ENCODE results near the gene MID1.

- TF ChIP-seq, protein P1, sequence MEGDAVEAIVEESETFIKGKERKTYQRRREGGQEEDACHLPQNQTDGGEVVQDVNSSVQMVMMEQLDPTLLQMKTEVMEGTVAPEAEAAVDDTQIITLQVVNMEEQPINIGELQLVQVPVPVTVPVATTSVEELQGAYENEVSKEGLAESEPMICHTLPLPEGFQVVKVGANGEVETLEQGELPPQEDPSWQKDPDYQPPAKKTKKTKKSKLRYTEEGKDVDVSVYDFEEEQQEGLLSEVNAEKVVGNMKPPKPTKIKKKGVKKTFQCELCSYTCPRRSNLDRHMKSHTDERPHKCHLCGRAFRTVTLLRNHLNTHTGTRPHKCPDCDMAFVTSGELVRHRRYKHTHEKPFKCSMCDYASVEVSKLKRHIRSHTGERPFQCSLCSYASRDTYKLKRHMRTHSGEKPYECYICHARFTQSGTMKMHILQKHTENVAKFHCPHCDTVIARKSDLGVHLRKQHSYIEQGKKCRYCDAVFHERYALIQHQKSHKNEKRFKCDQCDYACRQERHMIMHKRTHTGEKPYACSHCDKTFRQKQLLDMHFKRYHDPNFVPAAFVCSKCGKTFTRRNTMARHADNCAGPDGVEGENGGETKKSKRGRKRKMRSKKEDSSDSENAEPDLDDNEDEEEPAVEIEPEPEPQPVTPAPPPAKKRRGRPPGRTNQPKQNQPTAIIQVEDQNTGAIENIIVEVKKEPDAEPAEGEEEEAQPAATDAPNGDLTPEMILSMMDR (IDR thresholded peaks at IDR 0.05; ENCODE audit: borderline replicate concordance, extremely low read depth, low read length, poor library complexity, severe bottlenecking), result no peak
- TF ChIP-seq EZH2 (IDR thresholded peaks at IDR 0.05; ENCODE audit: borderline replicate concordance, low read depth, low read length, severe bottlenecking), result no peak
Measured at GRCh38 chrX:10602646-10603045, 17.7 kb downstream of the MID1 start.
